GM10266 (cell line): ENCODE measurements around the gene IFT27.
"Not testable (repeated sequence)": the region's sequence is repeated elsewhere in the genome, so short reads cannot be mapped to it uniquely, and the experiment has no call there.

Experiments
- DNase-seq: peaks from one replicate; pipeline ENCODE4 v3.0.0; 2012; ENCODE audit errors: extremely low spot score
- TF ChIP-seq, protein P1 (sequence below): IDR thresholded peaks from 2 replicates; pipeline ENCODE4 v1.5.1; 2012; ENCODE audit warnings: mild to moderate bottlenecking, low read depth; ENCODE audit not compliant: control insufficient read depth, insufficient read depth; ENCODE audit errors: missing control alignments

IFT27 gene

GRCh38 chr22:36734171-36735058 lies 41.5 kb downstream of the IFT27 start:
- TF ChIP-seq, protein P1, sequence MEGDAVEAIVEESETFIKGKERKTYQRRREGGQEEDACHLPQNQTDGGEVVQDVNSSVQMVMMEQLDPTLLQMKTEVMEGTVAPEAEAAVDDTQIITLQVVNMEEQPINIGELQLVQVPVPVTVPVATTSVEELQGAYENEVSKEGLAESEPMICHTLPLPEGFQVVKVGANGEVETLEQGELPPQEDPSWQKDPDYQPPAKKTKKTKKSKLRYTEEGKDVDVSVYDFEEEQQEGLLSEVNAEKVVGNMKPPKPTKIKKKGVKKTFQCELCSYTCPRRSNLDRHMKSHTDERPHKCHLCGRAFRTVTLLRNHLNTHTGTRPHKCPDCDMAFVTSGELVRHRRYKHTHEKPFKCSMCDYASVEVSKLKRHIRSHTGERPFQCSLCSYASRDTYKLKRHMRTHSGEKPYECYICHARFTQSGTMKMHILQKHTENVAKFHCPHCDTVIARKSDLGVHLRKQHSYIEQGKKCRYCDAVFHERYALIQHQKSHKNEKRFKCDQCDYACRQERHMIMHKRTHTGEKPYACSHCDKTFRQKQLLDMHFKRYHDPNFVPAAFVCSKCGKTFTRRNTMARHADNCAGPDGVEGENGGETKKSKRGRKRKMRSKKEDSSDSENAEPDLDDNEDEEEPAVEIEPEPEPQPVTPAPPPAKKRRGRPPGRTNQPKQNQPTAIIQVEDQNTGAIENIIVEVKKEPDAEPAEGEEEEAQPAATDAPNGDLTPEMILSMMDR, result no peak
- DNase-seq, result peak; percentile 57

DNA sequence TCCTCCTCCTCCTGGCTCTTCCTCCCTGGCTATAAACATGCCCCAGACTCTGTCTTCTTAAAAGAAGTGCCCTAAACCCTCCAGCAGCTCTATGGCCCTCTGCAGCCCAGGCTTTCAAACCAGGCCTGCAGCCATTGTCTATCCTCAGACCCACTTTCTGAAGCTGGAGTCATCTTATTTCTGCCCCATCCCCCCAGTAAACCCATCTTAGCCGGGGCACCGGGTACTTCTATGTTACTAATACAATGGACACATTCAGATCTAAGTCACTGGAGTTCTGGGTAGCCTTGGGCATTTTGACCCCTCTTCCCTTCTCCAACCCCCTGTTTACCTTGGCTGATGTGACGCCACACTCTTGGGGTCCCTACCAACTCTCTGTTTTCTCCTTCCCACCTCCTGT lies 42.6 kb downstream of the IFT27 start:
- DNase-seq, result no peak

GRCh38 chr22:36732609-36733008 lies 43.3 kb downstream of the IFT27 start:
- TF ChIP-seq, protein P1, result no peak
- no peak for DNase-seq

More for the DNA sequence above, 42.6 kb downstream of the IFT27 start:
- TF ChIP-seq, protein P1, result no peak

DNA sequence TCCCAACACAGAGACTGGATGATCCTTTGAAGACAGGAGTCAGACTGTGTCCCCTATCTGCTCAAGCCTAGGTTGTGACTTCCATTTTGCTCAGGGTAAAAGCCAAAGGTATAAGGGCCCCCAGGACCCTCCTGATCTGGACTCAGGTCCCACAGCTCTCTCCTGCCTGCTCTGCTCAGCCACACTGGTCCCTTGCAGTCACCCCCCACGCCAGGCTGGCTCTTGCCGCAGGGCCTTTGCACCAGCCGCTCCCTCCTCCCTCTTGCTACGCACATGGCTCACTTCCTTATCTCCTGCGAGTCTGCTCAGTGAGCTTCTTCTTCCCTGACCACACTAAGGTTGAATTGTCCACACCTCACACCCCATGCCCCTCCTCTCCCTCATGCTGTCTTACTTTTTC lies 44.0 kb downstream of the IFT27 start:
- DNase-seq, result no peak

GRCh38 chr22:36731321-36731720 lies 44.6 kb downstream of the IFT27 start:
- not testable (repeated sequence) for DNase-seq

More for the DNA sequence above, 44.0 kb downstream of the IFT27 start:
- TF ChIP-seq, protein P1, result no peak

- TF ChIP-seq, protein P1, result no peak
- no peak for DNase-seq
These were observed 45.6 kb downstream of the IFT27 start for GRCh38 chr22:36730176-36730858.

DNA sequence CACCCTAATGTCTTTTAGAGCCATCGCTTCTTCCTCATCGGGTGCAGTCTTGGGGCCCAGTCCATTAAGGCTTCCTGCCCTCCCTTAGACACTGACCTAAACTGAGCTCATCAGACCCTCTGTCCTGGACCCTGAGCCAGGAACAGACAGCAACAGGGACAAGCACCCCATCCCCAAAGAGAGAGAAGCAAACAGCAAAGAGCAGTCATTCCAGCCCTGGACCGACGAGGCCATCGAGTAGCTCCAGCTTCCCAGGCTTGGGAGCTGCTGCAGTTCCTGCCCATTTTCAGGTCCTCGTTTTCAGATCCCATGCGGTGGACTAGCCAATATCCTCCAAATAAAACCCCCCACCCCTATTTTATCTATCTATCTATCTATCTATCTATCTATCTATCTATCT lies 46.6 kb downstream of the IFT27 start:
- DNase-seq, result no peak
- TF ChIP-seq, protein P1, result no peak

- no peak for DNase-seq
- TF ChIP-seq, protein P1, result no peak
These were observed 47.4 kb downstream of the IFT27 start for GRCh38 chr22:36728505-36728904.
